ENCODE results near the gene MSANTD1.

DNA sequence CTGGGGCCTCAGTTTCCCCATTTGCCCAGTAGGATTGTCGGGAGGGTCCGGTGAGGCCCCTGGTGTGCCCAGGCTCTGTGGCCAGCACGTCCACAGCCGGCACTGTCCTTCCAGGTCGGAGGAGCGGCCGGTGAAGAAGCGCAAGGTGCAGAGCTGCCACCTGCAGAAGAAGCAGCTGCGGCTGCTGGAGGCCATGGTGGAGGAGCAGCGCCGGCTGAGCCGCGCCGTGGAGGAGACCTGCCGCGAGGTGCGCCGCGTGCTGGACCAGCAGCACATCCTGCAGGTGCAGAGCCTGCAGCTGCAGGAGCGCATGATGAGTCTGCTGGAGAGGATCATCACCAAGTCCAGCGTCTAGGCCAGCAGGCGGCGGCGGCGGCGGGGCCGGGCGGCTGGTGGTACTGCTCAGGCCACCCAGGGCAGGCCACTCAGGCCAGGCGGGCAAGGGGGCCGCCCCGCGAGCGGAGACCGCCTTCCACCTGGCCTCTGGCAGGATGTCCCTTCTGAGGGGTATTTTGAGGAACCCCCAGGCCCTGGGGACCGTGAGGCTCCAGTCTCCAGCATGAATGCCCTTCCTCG lies 6.7 kb downstream of the MSANTD1 start:
- TF ChIP-seq ZFP30 (CRISPR knock-in tag; IDR thresholded peaks at IDR 0.05) = no peak
- TF ChIP-seq, protein P1, sequence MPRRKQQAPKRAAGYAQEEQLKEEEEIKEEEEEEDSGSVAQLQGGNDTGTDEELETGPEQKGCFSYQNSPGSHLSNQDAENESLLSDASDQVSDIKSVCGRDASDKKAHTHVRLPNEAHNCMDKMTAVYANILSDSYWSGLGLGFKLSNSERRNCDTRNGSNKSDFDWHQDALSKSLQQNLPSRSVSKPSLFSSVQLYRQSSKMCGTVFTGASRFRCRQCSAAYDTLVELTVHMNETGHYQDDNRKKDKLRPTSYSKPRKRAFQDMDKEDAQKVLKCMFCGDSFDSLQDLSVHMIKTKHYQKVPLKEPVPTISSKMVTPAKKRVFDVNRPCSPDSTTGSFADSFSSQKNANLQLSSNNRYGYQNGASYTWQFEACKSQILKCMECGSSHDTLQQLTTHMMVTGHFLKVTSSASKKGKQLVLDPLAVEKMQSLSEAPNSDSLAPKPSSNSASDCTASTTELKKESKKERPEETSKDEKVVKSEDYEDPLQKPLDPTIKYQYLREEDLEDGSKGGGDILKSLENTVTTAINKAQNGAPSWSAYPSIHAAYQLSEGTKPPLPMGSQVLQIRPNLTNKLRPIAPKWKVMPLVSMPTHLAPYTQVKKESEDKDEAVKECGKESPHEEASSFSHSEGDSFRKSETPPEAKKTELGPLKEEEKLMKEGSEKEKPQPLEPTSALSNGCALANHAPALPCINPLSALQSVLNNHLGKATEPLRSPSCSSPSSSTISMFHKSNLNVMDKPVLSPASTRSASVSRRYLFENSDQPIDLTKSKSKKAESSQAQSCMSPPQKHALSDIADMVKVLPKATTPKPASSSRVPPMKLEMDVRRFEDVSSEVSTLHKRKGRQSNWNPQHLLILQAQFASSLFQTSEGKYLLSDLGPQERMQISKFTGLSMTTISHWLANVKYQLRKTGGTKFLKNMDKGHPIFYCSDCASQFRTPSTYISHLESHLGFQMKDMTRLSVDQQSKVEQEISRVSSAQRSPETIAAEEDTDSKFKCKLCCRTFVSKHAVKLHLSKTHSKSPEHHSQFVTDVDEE (CRISPR knock-in tag; IDR thresholded peaks at IDR 0.05) = no peak
- no peak for TF ChIP-seq OSR1 (CRISPR knock-in tag; IDR thresholded peaks at IDR 0.05)
- no peak for TF ChIP-seq BACH2 (CRISPR knock-in tag; IDR thresholded peaks at IDR 0.05; ENCODE audit: borderline replicate concordance)
- TF ChIP-seq RARB (CRISPR knock-in tag; IDR thresholded peaks at IDR 0.05) = no peak
- TF ChIP-seq ZFP3 (CRISPR knock-in tag; IDR thresholded peaks at IDR 0.05) = no peak
- TF ChIP-seq GLIS3 (CRISPR knock-in tag; IDR thresholded peaks at IDR 0.05) = no peak
- TF ChIP-seq TCF4 (CRISPR knock-in tag; IDR thresholded peaks at IDR 0.05; ENCODE audit: borderline replicate concordance) = no peak

Data from SK-N-SH treated with all-trans-retinoic acid at 6 μM for 48 hours (cell line).